AG09319 (cell line): Measurements from ENCODE around the gene CALHM5.
A peak's percentile ranks its signal among the peaks of the same experiment; 100 is the strongest.

ENCODE experiments used
- DNase-seq: peaks from one replicate; pipeline ENCODE4 v3.0.0-alpha.2; 2010; ENCODE audit warnings: low read depth; ENCODE audit errors: extremely low read depth
- CTCF ChIP-seq: IDR thresholded peaks from 2 replicates; pipeline ENCODE4 v1.5.1; 2011; ENCODE audit warnings: low read depth, mild to moderate bottlenecking, inconsistent platforms, low read length, moderate library complexity

The CALHM5 gene

GRCh38 chr6:116522896-116523295 is 11.5 kb downstream of the CALHM5 start:
- TF ChIP-seq CTCF: no peak
- DNase-seq: no peak

- no peak for DNase-seq
- no peak for TF ChIP-seq CTCF
Observed at GRCh38 chr6:116524236-116524635, 12.8 kb downstream of the CALHM5 start.

DNA sequence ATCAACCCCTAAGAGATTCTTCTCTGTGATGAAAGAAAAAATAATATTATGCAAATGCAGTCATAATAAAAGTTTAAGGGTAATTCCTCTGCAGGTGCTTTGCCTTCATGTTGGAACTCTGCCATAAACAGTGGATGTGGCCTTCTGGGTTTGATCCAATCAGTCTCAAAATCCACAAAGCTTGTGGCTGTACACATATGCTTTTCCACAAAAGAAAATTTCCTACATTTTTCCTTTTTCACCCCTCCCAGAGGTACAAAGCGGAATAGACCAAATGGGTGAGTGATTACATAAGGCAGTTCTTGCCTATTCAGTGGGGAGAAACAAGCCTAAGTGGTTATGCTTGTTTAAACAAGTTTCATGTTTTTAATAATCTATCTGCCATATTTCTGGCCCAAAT is 16.7 kb downstream of the CALHM5 start:
- no peak for TF ChIP-seq CTCF
- no peak for DNase-seq

GRCh38 chr6:116528780-116529179 is 17.3 kb downstream of the CALHM5 start:
- no peak for TF ChIP-seq CTCF
- no peak for DNase-seq

DNA sequence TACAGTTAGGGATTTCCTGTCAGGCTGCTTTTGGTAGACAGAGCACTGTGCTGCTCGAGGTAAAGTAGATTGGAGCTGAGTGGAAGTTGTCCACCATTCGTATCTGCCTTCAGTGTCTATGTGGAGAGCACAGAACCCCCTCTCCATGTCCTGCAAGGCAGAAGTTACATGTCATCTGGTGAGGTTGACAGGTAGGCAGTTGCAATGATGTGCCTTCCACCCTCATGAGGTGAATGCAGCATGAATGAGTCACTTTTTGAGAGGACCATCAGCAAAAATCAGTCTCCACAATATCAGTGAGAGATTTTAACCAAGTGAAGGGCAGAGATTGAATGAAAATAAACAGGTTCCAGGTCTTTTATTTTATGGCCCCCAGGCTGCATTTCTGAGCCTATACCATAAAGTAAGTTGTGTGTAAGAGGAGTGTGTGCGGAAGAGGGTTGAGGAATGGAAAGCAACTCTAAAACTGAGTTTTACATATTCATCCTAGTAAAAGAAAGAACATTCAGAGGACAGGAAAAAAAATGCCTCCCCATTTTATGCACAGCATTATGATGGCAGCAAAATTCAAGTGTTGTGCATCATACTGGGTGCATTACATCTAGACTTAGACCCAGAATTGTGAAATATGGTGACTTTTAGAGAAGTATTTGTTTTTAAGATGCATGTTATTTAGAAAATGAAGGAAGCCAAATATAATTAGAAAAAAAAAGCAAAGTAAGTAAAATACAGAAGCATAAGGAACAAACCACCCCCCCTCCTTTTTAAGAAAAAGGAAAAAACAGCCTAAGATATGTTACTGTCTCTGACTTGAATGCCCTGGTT is 18.2 kb downstream of the CALHM5 start:
- TF ChIP-seq CTCF: no peak
- no peak for DNase-seq

DNA sequence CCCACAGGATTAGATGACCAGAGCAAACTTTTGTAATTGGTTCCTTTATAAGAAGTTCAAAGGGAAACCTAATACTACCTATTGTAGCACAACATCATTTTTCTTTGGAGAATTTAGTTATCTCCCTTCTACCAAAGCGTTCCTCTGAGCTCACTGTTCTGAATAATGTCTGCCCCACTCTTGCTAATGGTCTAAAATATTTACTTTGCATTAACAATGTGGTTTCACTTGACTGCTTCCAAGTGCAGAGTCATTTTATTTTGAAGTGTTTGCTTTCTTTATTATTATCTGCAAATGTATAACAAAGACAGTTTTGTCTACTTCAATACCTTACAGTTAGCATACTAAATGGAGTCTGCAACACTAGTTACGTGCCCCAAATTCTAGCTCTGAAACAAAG is 19.0 kb downstream of the CALHM5 start:
- no peak for TF ChIP-seq CTCF
- DNase-seq: no peak

GRCh38 chr6:116531675-116532570 is 20.5 kb downstream of the CALHM5 start:
- peak; percentile 76 for TF ChIP-seq CTCF
- DNase-seq: peak; percentile 49
